H9 (cell line): ENCODE data around the gene IMMP2L. TPM values are rescaled to one million over a fixed set of nuclear protein-coding genes. Genes with fewer than 3 reads are reported as not detected.

Experiments
- DNase-seq: peaks from one replicate; pipeline ENCODE4 v3.0.0-alpha.2; 2017
- H2AFZ ChIP-seq: one replicate; pipeline ENCODE4 v1.6.1; 2013; ENCODE audit warnings: mild to moderate bottlenecking, low read length, control low read depth, moderate library complexity
- H2AK5ac ChIP-seq: 2 replicates; pipeline ENCODE4 v1.6.1; 2013; ENCODE audit warnings: low read length, control low read depth, mixed read lengths; ENCODE audit not compliant: insufficient read length
- H2BK120ac ChIP-seq: one replicate; pipeline ENCODE4 v1.6.1; 2013; ENCODE audit warnings: low read depth, mild to moderate bottlenecking, low read length, control low read depth, inconsistent platforms; ENCODE audit not compliant: poor library complexity, severe bottlenecking
- H2BK12ac ChIP-seq: 2 replicates; pipeline ENCODE4 v1.6.1; 2013; ENCODE audit warnings: low read length, control low read depth, mixed read lengths, low read depth; ENCODE audit not compliant: insufficient read length
- H2BK15ac ChIP-seq: 2 replicates; pipeline ENCODE4 v1.6.1; 2013; ENCODE audit warnings: low read depth, low read length, control low read depth
- H2BK20ac ChIP-seq: one replicate; pipeline ENCODE4 v1.6.1; 2013; ENCODE audit warnings: low read depth, mild to moderate bottlenecking, low read length, control low read depth, inconsistent platforms; ENCODE audit not compliant: poor library complexity, severe bottlenecking
- H2BK5ac ChIP-seq: 2 replicates; pipeline ENCODE4 v1.6.1; 2013; ENCODE audit warnings: low read length, control low read depth, mixed read lengths; ENCODE audit not compliant: insufficient read length
- H3K14ac ChIP-seq: 2 replicates; pipeline ENCODE4 v1.6.1; 2013; ENCODE audit warnings: low read length, control low read depth; ENCODE audit not compliant: insufficient read depth
- H3K18ac ChIP-seq: 2 replicates; pipeline ENCODE4 v1.6.1; 2013; ENCODE audit warnings: low read depth, mild to moderate bottlenecking, mixed read lengths, low read length, control low read depth; ENCODE audit not compliant: insufficient read length
- H3K23ac ChIP-seq: 2 replicates; pipeline ENCODE4 v1.6.1; 2013; ENCODE audit warnings: low read length, control low read depth, mixed read lengths, low read depth; ENCODE audit not compliant: insufficient read length
- H3K23me2 ChIP-seq: 2 replicates; pipeline ENCODE4 v1.6.1; 2013; ENCODE audit warnings: low read depth, mild to moderate bottlenecking, mixed read lengths, low read length, control low read depth; ENCODE audit not compliant: insufficient read length, poor library complexity, severe bottlenecking
- H3K27ac ChIP-seq: 2 replicates; pipeline ENCODE4 v1.5.1; 2013; ENCODE audit warnings: low read length, control low read depth, mixed read lengths, low read depth; ENCODE audit not compliant: insufficient read length
- H3K27me3 ChIP-seq: 2 replicates; pipeline ENCODE4 v1.6.1; 2013; ENCODE audit warnings: low read length, control low read depth, inconsistent platforms; ENCODE audit not compliant: insufficient read depth
- H3K4ac ChIP-seq: 2 replicates; pipeline ENCODE4 v1.6.1; 2013; ENCODE audit warnings: low read depth, mild to moderate bottlenecking, control low read depth, inconsistent platforms, low read length, moderate library complexity
- H3K4me1 ChIP-seq: 2 replicates; pipeline ENCODE4 v1.6.1; 2013; ENCODE audit warnings: low read length, control low read depth, inconsistent platforms; ENCODE audit not compliant: insufficient read depth
- H3K4me2 ChIP-seq: 2 replicates; pipeline ENCODE4 v1.6.1; 2013; ENCODE audit warnings: low read length, control low read depth, mixed read lengths; ENCODE audit not compliant: insufficient read length, insufficient read depth
- H3K56ac ChIP-seq: 2 replicates; pipeline ENCODE4 v1.6.1; 2013; ENCODE audit warnings: low read depth, mild to moderate bottlenecking, mixed read lengths, low read length, control low read depth; ENCODE audit not compliant: insufficient read length
- H3K79me1 ChIP-seq: 2 replicates; pipeline ENCODE4 v1.6.1; 2013; ENCODE audit warnings: low read depth, mild to moderate bottlenecking, moderate library complexity, low read length, control low read depth, inconsistent platforms; ENCODE audit not compliant: insufficient read depth, poor library complexity, severe bottlenecking
- H3K79me2 ChIP-seq: 2 replicates; pipeline ENCODE4 v1.6.1; 2013; ENCODE audit warnings: low read length, control low read depth, inconsistent platforms; ENCODE audit not compliant: insufficient read depth
- H3K9ac ChIP-seq: 2 replicates; pipeline ENCODE4 v1.6.1; 2013; ENCODE audit warnings: low read length, control low read depth, mixed read lengths; ENCODE audit not compliant: insufficient read length; ENCODE audit errors: extremely low read depth
- H3K9me3 ChIP-seq: one replicate; pipeline ENCODE4 v1.6.1; 2013; ENCODE audit warnings: low read depth, low read length, inconsistent platforms; ENCODE audit not compliant: control insufficient read depth
- H3T11ph ChIP-seq: one replicate; pipeline ENCODE4 v1.6.1; 2013; ENCODE audit warnings: mild to moderate bottlenecking, low read length, control low read depth, inconsistent platforms
- H4K20me1 ChIP-seq: one replicate; pipeline ENCODE4 v1.6.1; 2013; ENCODE audit not compliant: control insufficient read depth, insufficient read length, insufficient read depth
- H4K5ac ChIP-seq: 2 replicates; pipeline ENCODE4 v1.6.1; 2013; ENCODE audit warnings: low read depth, mild to moderate bottlenecking, mixed read lengths, low read length, control low read depth; ENCODE audit not compliant: insufficient read length
- H4K8ac ChIP-seq: replicated peaks from 2 replicates; pipeline ENCODE4 v1.6.1; 2013; ENCODE audit warnings: low read length, control low read depth, mixed read lengths, low read depth; ENCODE audit not compliant: insufficient read length
- H4K91ac ChIP-seq: 2 replicates; pipeline ENCODE4 v1.6.1; 2013; ENCODE audit warnings: low read depth, mild to moderate bottlenecking, moderate library complexity, mixed read lengths, low read length, control low read depth; ENCODE audit not compliant: insufficient read length
- H3K27ac Mint-ChIP-seq, 3 experiments: 2 replicates in 2 of 3; 3 replicates in 1 of 3; pipeline ENCODE4 v1.8.0; 2020 to 2021; ENCODE audit warnings: mixed read lengths in 3 of 3, mild to moderate bottlenecking in 1 of 3, moderate library complexity in 1 of 3
- H3K27me3 Mint-ChIP-seq: 2 replicates; pipeline ENCODE4 v1.8.0; 2021; ENCODE audit warnings: low read depth, mild to moderate bottlenecking, moderate library complexity, mixed read lengths
- H3K36me3 Mint-ChIP-seq, 3 experiments: 2 replicates in 2 of 3; 3 replicates in 1 of 3; pipeline ENCODE4 v1.8.0; 2020 to 2021; ENCODE audit warnings: low read depth in 3 of 3, mixed read lengths in 3 of 3; ENCODE audit not compliant: insufficient read depth in 1 of 3
- H3K4me1 Mint-ChIP-seq, 2 experiments: 2 replicates each; pipeline ENCODE4 v1.8.0; 2020; ENCODE audit warnings: mixed read lengths in 2 of 2
- H3K4me3 Mint-ChIP-seq, 2 experiments: 2 replicates in 1 of 2; 3 replicates in 1 of 2; pipeline ENCODE4 v1.8.0; 2020 to 2021; ENCODE audit warnings: mild to moderate bottlenecking in 2 of 2, mixed read lengths in 2 of 2, moderate library complexity in 1 of 2
- H3K9me3 Mint-ChIP-seq, 2 experiments: 2 replicates in 1 of 2; 3 replicates in 1 of 2; pipeline ENCODE4 v1.8.0; 2020; ENCODE audit warnings: mild to moderate bottlenecking in 2 of 2, mixed read lengths in 2 of 2, moderate library complexity in 1 of 2
- CTCF ChIP-seq: fragments of 200-600 bp; sonication (generic); conservative IDR thresholded peaks from 3 replicates; pipeline ENCODE4 v1.8.0; 2021; ENCODE audit warnings: antibody characterized with exemption, mild to moderate bottlenecking
- WGBS: extraction: QIAGEN DNeasy Blood & Tissue Kit; methylation state at CpG from one replicate; pipeline ENCODE4 v1.1.7; 2013; ENCODE audit warnings: missing lambda C conversion rate, low lambda C conversion rate, mixed read lengths; ENCODE audit not compliant: insufficient read length; ENCODE audit errors: extremely low coverage; 5-methylcytosine and 5-hydroxymethylcytosine counted together
- total RNA-seq: library from RNA; stranded (reverse); gene quantifications from 2 replicates; pipeline ENCODE4 v1.2.1, GENCODE V29; 2021

The IMMP2L gene
- total RNA-seq, 1 experiment from 2014 or later, result 14.7 TPM

- H2BK15ac ChIP-seq, result no peak overlapping the region
- H3K4me3 Mint-ChIP-seq, result no peak overlapping the region
- no peak overlapping the region for H3K4ac ChIP-seq
- no peaks in the 10 kb centered on the region for H3K79me2 ChIP-seq
- no peaks in the 10 kb centered on the region for H3K9me3 Mint-ChIP-seq
- no peak overlapping the region for H3K14ac ChIP-seq
- H3T11ph ChIP-seq, result no peak overlapping the region
- H3K4me1 Mint-ChIP-seq, result peaks cover 11 to 13% of the 10 kb centered on the region in 2 experiments
- H2BK12ac ChIP-seq, result no peak overlapping the region
- H3K27me3 Mint-ChIP-seq, result no peaks in the 10 kb centered on the region
- H3K27ac Mint-ChIP-seq, result no peak overlapping the region
- no peaks in the 10 kb centered on the region for H3K27me3 ChIP-seq
- H3K79me1 ChIP-seq, result no peaks in the 10 kb centered on the region
- H4K8ac ChIP-seq, result no peak overlapping the region
- no peak overlapping the region for H2BK120ac ChIP-seq
- H2AFZ ChIP-seq, result no peak overlapping the region
- no peaks in the 10 kb centered on the region for H4K20me1 ChIP-seq
- H3K9me3 ChIP-seq, result no peaks in the 10 kb centered on the region
- no peak for DNase-seq
- H3K23ac ChIP-seq, result no peak overlapping the region
- H4K5ac ChIP-seq, result no peak overlapping the region
- H3K4me1 ChIP-seq, result no peaks in the 10 kb centered on the region; the same call in 1 of the 2 replicates
- no peak overlapping the region for H2BK20ac ChIP-seq
- H3K56ac ChIP-seq, result no peak overlapping the region
- no peak overlapping the region for H3K4me2 ChIP-seq
- H4K91ac ChIP-seq, result no peak overlapping the region
- H2AK5ac ChIP-seq, result no peak overlapping the region
- H3K23me2 ChIP-seq, result no peaks in the 10 kb centered on the region
- no peak overlapping the region for H3K18ac ChIP-seq
- no CpG with 5 or more reads among the region's 2 CpGs for WGBS
- H3K9ac ChIP-seq, result no peak overlapping the region
- H3K27ac ChIP-seq, result no peak overlapping the region
- no peaks in the 10 kb centered on the region for H3K36me3 Mint-ChIP-seq
- no peak for TF ChIP-seq CTCF
- H2BK5ac ChIP-seq, result no peak overlapping the region
These were observed 173.4 kb downstream of the IMMP2L start for GRCh38 chr7:111388912-111389311.
